H1 (cell line): ENCODE results near the gene TMX2. TPM values are rescaled to one million over a fixed set of nuclear protein-coding genes. Genes with fewer than 3 reads are reported as not detected.

ENCODE experiments used
- CREB1 ChIP-seq: IDR thresholded peaks from 2 replicates; pipeline ENCODE4 v1.6.1; 2012; ENCODE audit warnings: inconsistent platforms
- EZH2 ChIP-seq: fragments of 200-600 bp; sonication (generic); IDR thresholded peaks from 2 replicates; pipeline ENCODE4 v1.7.1; 2012; ENCODE audit warnings: low read depth, mild to moderate bottlenecking, moderate library complexity, low read length, inconsistent platforms; ENCODE audit not compliant: severe bottlenecking
- FOSL1 ChIP-seq: IDR thresholded peaks from 2 replicates; pipeline ENCODE4 v1.6.1; 2011; ENCODE audit warnings: mild to moderate bottlenecking, low read depth, low read length, moderate library complexity; ENCODE audit not compliant: insufficient read depth
- POU5F1 ChIP-seq: IDR thresholded peaks from 2 replicates; pipeline ENCODE4 v1.6.1; 2011; ENCODE audit warnings: low read depth, mild to moderate bottlenecking, low read length, moderate library complexity
- RXRA ChIP-seq: IDR thresholded peaks from 2 replicates; pipeline ENCODE4 v1.6.1; 2011; ENCODE audit warnings: low read depth, mild to moderate bottlenecking, low read length, moderate library complexity; ENCODE audit not compliant: insufficient read depth
- SP1 ChIP-seq: IDR thresholded peaks from 2 replicates; pipeline ENCODE4 v1.6.1; 2011; ENCODE audit warnings: low read depth, low read length
- TCF12 ChIP-seq: IDR thresholded peaks from 2 replicates; pipeline ENCODE4 v1.6.1; 2011; ENCODE audit warnings: low read depth, mild to moderate bottlenecking, low read length
- polyA plus RNA-seq, 7 experiments: library from polyadenylated mRNA; depleted of rRNA in 3 of 7; stranded (reverse) in 5 of 7; unstranded in 2 of 7; fragments of >200 nt in 5 of 7; fragments of 200-250 nt in 2 of 7; gene quantifications; 1 replicate in 5 of 7; 2 replicates in 1 of 7; 4 replicates in 1 of 7; pipeline versions ENCODE4 v1.2.1 to v1.2.3, GENCODE V29; 2011 to 2013; ENCODE audit warnings: missing spikeins in 2 of 7, mixed read lengths in 2 of 7
- total RNA-seq: library from RNA; stranded (reverse); fragmentation: NEBNext Ultra II Directional; extraction: Animal tissue kit (Norgen Biotek cat#: 25700); gene quantifications from 2 replicates; pipeline ENCODE4 v1.2.1, GENCODE V29; 2021

Gene TMX2
- total and polyA plus RNA-seq, 2 of the 8 experiments (the other 6 are each of a cell fraction or from before 2014, with no cell fraction given), result 70.4 to 100.0 TPM

- TF ChIP-seq POU5F1 (no peak), SP1 (no peak), EZH2 (no peak), CREB1 (no peak), RXRA (no peak), FOSL1 (no peak), TCF12 (no peak)
Observed at GRCh38 chr11:57679396-57679795, 33.0 kb upstream of the TMX2 start (continued).
